Measurements from ENCODE around the gene RBPMS2.

RBPMS2 gene

GRCh38 chr15:64702816-64703631, 72.4 kb downstream of the RBPMS2 start:
- peak; percentile 90 to 95 for DNase-seq (ENCODE audit: low read depth in 2 of 2)
- no peak for TF ChIP-seq CTCF (IDR thresholded peaks at IDR 0.05; ENCODE audit: low read depth, low read length)
- H3K4me3 ChIP-seq (replicated peaks in 1 of 2; ENCODE audit: low read depth in 2 of 2, low read length in 2 of 2), result peak overlapping the region; percentile 70 to 84

DNA sequence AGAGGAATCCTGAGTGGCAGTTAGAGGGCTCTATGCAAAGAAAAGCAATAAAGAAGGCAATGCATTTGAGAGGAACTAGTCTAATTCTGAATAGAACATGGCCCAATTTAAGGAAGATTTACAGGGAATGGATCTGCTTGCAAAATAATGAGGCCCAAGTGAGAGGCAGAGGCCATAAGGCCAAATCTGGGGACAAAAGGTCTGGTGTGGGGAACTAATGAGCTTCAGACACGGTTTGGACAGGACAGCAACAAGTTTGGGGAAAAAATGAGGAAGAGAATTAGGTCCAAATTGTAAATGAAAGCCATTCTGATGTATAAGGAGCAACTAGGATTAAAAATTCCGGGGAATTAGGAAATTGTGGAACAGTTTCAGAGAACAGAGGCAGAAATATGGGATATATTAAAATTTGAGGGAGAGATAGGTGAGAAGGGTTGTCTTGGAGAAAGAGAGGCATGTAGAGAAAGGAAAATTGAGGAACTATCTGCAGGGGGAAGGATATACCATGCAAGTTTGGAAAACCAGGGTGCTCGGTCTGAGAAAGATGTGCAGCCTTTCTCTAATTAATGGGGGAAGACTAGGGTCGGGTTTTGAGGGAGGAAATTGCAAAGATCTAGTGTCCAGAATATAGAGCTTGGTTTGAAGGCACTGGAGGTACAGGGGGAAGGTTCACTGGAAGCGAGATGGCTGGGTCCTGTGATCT, 73.8 kb downstream of the RBPMS2 start:
- TF ChIP-seq CTCF (IDR thresholded peaks at IDR 0.05; ENCODE audit: low read depth, low read length), result no peak
- DNase-seq (ENCODE audit: low read depth in 2 of 2), result no peak
- peak overlapping the region; percentile 70 to 84 for H3K4me3 ChIP-seq (replicated peaks in 1 of 2; ENCODE audit: low read depth in 2 of 2, low read length in 2 of 2)

DNA sequence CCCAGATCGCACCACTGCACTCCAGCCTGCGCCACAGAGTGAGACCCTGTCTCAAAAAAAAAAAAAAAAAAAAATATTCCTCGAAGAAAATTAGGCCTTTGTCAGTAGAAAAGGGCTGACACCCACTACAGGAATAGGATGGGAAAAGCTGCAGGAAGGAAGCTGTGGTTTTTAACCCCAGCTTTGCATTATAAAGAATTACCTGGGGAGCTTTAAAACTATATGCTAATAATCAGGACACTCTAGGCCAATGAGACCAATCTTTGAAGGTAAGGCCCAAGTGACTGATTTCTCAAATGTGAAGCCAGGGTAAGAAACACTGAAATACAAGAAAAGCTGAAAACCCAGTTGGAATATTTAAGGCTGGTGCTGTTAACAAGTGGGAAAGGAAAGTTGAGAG, 74.3 kb downstream of the RBPMS2 start:
- no peak for TF ChIP-seq CTCF (IDR thresholded peaks at IDR 0.05; ENCODE audit: low read depth, low read length)
- no peak for DNase-seq (ENCODE audit: low read depth in 2 of 2)
- H3K4me3 ChIP-seq (replicated peaks in 1 of 2; ENCODE audit: low read depth in 2 of 2, low read length in 2 of 2), result peak overlapping the region in 1 of 2 donors; percentile 70

GRCh38 chr15:64699751-64700388, 75.5 kb downstream of the RBPMS2 start:
- H3K4me3 ChIP-seq (replicated peaks in 1 of 2; ENCODE audit: low read depth in 2 of 2, low read length in 2 of 2), result no peak overlapping the region
- peak; percentile 29 to 74 for DNase-seq (ENCODE audit: low read depth in 2 of 2)
- no peak for TF ChIP-seq CTCF (IDR thresholded peaks at IDR 0.05; ENCODE audit: low read depth, low read length)

GRCh38 chr15:64698823-64699222, 76.6 kb downstream of the RBPMS2 start:
- TF ChIP-seq CTCF (IDR thresholded peaks at IDR 0.05; ENCODE audit: low read depth, low read length), result no peak
- no peak overlapping the region for H3K4me3 ChIP-seq (replicated peaks in 1 of 2; ENCODE audit: low read depth in 2 of 2, low read length in 2 of 2)
- DNase-seq (ENCODE audit: low read depth in 2 of 2), result no peak

DNA sequence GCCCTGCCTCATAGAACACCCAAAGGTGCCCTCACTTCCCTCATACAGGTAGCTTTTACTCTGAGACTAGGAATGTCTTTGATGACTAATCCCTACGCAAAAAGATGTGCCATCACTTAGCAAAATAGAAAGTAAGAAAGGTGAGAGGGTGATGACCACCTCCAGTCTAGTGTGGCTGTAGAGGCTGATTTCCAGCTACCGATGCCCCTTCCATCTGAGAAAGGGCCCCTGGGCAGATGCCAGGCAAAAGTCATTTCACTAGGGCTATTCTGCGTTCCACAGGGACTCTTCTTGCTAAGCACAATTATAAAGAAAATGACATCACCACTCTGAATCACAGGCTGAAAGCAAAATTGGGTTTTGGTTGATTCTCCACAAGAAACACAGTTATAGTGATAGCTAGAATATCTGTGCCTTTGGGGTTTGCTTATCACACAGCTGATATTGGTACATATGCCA, 77.4 kb downstream of the RBPMS2 start:
- no peak for TF ChIP-seq CTCF (IDR thresholded peaks at IDR 0.05; ENCODE audit: low read depth, low read length)
- peak in 1 of 2 donors; percentile 46 for DNase-seq (ENCODE audit: low read depth in 2 of 2)

More for the DNA sequence above, 77.4 kb downstream of the RBPMS2 start:
- no peak overlapping the region for H3K4me3 ChIP-seq (replicated peaks in 1 of 2; ENCODE audit: low read depth in 2 of 2, low read length in 2 of 2)

Data from cardiac fibroblast (primary cell).